Measurements from ENCODE around the gene NFYC.

NFYC gene

DNA sequence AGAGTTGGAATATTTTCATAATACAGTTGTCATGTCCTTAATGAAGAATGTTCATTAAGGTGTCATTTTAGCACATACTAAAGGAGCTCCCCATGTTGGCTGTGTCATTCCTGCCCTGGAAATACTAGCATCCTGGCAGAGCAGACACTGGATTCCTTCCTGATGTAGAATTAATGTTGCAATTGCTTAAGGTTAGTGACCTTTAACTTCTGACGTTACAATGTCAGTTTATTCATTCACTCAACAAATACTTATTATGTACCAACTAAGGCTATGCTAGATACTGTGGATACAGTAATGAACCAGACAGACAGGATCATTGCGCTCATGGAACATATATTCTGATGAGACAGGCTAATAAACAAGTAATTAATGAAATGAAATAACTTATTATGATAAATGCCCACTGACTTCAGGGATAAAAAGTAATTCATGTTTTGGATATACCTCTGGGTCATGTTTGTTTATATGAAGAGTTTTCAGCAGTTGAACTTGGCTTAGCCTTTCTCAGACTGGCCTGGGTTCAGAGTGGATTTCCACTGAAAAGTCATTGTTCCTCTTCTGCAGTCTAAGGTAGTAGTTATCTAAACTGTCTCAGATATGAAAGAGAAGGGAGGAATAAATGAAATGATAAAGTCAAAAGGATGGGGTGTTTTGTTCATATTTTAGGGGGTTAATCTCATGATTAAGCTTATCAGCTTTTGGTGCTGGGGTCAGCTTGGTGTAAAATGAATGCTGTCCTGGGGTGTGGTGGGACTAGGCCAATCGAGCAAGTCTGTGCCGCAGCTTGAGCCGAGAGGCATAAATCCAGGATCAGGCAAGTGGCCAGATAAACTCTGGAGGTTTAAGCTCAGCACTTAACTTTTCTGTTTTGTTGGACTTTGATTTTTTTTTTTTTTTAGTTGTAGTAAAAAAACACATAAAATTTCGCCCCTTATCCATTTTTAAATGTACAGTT, 48.8 kb downstream of the NFYC start:
- DNase-seq: no peak

DNA sequence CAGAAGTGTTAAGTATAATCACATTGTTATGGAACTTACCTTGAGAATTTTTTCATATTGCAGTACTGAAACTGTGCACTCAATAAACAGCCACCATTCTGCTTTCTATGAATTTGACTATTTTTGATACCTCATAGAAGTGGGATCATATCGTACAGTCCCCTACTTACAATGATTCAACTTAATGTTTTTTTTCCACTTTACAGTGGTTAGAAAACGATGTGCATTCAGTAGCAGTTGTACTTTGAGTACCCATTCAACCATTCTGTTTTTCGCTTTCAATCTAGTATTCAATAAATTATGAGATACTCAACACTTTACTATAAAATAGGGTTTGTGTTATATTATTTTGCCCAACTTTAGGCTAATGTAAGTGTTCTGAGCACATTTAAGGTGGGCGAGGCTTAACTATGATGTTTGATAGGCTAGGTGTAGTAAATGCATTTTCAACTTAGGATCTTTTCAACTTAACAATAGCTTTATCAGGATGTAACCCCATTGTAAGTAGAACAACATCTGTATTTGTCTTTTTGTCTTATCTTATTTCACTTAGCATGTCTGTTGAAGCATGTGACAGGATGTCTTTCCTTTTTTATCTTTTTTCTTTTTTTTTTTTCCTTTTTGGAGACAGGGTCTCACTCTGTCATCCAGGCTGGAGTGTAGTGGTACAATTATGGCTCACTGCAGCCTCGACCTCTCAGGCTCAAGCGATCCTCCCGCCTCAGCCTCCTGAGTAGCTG, 49.7 kb downstream of the NFYC start:
- DNase-seq: no peak

DNA sequence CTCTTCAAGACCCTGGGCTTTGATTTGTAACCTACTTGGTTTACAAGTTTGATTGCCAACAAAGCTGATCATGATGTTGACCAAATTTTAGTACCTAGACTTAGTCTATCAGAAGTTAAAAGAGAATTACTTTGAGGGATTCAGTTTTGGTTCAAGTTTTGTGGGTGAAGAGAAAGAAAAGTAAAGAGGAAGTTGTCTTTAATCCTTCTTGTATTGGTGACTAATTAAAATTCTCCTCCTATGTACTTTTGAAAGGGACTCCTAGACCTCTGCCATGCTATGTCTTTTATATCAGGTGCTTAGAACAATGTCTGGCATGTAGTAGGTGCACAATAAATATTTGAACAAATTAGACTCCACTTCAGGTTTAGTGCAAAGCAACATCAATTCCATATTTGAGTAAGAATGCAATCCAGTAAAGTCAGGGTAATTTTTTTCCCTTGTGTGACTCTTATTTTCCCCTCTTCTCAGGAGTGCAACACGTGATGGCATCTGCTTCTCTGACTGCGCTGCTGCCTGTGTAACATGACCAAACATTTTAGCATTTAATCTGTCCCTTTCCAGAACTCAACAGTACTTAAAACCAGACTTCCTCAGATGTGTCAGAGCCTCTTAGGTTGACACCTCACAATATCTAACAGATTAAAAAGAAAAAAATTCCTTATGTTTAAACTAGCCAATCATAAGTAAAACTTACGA, 51.0 kb downstream of the NFYC start:
- no peak for DNase-seq

DNA sequence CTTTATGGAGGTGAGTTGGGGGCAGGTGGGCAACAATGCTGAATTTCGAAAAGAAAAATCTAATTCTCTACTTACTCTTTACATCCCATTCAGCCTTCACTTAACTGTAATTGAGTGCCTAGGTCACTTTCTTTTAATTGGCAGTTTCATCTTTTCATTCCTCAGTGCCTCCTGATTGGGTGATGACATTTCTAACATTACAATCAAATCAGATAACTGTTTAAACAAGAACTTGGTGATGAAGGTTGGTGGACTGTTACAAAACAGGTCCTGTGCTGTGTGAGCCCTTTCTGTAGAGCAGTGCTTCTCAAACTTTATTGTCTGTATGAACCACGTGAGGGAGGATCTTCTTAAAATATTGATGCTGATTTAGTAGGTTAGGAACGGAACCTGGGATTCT, 51.9 kb downstream of the NFYC start:
- DNase-seq: no peak

DNA sequence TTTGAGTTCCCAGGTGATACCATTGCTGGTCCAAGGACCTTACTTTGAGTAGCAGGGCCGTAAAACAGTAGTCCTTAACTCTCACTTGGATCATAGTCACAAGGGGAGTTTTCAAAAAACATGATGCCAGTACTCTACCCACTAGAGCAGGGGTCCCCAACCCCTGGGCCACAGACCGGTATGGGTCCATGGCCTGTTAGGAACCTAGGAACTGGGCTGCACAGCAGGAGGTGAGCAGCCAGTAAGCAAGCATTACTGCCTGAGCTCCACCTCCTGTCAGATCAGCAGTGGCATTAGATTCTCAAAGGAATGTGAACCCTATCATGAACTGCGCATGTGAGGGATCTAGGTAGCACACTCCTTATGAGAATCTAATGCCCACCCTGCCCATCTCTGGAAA, 52.4 kb downstream of the NFYC start:
- no peak for DNase-seq

DNA sequence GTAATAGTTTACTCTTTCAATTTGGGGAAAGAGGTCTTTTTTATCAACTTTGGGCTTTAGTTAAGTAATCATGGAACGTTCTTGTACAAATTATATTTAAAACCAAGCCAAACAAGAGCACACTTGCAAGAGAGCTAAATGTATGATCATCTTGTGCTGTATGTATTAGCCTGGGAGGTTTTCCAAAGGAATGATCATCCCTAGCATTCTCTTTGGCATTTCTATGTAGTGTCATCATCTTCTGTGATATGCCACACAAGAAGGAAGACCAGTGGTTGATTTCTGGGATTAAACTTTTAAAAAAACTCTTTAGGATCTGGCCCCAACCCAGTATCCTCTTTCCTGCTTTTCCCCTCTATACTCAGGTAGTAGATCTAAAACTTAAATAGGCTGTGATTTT, 53.7 kb downstream of the NFYC start:
- no peak for DNase-seq

DNA sequence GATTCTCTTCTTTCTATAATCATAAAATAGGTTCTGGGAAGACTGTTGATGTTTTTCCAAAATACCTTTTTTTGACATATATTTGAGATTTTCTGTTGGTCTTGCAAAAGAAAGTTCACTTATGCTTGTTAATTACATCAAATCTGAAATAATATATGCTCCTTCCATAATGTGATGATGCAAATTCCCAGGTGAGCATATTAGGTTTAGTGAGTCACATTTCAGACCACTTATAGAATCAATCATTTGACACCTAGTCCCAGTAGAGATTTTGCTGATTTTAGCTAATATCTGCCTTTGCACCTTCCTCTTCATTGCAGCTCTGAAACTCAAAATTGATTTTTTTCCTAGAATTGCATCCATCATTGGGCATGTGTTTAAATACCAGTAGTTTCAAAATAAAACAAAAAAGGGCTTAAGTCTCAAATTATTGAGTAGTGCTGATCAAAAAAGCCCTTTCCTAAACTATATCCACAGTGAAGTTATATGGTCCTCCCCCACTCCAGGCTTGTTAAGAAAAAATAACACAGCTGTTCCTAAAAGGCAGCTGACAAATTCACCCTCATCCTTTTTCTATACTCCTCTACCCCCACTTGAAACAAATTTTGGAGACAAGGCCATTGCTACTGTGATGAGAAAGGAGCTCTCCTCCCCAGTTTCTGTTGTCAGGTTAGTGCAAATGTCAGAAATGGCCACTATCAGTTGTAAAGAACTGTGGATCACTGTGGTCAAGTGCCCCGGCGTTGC, 55.0 kb downstream of the NFYC start:
- no peak for DNase-seq

DNA sequence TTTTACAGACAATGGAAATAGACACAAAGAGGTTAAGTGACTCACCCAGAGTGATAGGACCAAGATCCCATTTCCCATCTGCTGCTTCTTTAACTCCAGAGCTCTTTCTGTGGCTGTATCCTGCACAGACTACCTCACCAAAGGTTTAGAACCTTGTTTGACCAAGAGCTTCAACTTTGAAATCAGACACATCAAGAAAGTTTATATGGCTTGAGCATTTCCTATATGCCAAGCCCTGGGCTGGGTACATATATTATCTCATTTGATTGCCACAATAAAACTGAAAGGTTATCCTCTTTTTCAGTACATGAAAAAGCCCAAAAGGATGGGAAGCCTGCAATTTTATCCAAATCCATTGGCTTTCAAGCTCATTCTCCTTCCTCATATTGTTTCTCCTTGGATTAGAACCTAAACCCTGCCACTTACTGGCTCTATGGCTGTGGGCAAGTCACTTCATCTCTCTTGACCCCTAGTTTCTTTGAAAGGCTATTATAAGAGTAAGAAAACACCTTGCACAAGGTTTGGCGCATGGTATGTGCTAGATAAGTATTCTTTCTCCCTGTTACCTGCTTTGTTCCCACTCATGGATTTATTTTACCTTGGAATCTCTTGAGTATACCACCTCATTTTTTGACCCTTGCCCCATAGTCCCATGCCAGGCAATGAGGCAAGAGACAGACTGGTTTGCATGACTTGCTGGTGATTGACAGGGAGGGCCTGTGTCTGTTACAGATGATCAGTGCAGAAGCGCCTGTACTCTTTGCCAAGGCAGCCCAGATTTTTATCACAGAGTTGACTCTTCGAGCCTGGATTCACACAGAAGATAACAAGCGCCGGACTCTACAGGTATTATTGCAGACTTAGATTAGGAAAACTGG, 57.6 kb downstream of the NFYC start:
- no peak for DNase-seq

DNA sequence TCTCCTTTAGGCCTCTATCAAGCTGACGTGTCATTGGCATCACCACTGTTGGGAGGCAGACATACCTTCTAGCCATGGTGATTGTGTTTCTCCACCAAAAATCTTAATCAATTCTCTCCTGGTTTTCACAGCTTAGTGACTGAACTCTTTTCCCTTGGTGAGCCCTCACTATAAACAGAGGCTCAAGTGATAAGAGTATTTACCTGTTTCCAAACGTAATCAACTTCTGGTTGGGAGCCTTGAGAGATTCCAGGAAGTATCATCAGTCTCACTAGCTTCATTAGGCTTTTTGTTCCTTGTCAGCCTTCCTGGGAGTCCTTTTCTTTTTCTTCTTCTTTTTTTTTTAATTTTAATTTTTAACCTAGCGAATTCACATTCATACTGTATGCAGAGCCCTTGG, 58.3 kb downstream of the NFYC start:
- no peak for DNase-seq

DNA sequence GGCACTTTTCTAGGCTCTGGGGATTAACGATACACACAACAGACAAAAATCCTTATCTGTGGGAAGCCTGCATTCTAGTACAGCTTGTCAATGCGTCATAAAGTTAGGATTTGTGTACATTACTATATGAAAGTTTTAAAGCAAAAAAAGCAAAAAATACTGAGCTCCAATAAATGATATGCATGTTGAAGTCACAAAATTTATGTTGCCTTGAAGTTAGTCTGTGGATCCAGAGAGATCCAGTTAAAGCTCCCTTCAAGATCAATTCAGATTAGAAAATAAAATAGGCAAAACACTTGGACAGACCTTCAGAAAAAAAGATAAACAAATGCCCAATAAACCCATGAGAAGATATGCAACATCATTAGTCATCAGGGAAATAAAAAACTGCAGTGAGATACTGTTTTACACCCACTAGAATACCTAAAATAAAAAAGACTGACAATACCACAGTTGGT, 59.0 kb downstream of the NFYC start:
- DNase-seq: no peak

DNA sequence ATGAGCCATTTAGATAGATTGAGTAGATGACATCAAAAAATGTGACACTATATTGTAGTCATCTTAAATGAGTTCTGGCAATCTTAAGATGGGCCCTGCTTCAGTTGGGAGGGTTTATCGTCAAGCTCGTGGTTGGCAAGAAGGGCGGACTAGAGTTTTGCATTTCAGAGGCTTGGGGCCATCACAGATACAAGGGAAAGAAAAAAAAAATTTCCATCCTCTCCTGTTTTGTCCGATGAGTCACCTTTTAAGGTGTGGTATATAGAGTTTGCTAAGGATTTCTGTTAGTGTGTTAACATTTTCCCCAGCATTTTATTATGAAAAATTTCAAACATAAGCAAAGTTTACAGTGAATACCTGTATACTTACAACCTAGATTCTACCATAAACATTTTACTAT, 60.3 kb downstream of the NFYC start:
- no peak for DNase-seq

DNA sequence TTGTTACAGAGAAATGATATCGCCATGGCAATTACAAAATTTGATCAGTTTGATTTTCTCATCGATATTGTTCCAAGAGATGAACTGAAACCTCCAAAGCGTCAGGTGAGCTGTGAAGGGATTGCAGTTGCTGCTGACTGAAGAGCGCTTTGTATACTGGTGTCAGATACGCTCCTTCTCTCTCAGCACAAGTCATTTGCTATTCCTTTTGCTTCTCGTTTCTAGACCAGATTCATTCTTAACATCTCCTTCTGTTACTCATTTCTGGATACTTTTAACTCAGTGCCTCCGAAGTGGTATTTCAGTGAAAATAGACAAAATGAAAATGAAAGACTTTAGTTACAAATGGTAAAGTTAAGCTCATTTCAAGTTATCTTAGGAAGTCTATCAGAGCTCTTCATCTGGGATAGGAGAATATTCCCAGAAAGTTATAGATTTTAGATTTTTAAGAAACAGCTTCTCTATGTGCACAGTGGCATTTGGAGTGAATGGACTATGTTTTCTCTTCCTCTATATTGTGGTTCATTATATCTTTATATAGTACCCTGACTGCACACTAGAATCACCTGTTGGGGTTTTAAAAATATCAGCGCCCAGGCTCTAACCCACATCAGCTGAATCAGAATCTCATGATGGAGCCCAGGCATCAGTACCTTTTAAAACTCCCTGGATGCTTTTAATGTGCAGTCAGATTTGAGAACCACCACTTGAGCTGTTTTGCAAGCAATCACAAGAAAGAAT, 61.8 kb downstream of the NFYC start:
- DNase-seq: no peak

DNA sequence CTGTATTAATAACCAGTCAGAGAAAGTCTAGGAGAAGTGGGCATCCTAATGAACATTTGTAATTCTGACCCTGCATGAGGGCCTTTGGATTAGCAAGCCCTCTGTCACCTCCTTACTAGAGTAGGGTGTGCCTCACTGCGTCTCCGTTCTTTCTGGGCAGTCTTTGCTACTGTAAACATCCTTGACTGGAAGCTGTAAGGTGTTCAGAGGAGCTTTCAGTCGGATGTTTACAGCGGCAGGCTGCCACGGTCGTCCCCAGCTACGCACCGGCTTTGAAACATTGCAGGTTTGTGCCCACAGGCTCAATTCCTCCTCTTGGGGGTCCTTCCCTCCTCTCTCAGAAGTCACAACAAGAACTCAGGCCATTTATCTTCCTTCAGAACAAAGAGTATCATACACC, 62.7 kb downstream of the NFYC start:
- DNase-seq: no peak

DNA sequence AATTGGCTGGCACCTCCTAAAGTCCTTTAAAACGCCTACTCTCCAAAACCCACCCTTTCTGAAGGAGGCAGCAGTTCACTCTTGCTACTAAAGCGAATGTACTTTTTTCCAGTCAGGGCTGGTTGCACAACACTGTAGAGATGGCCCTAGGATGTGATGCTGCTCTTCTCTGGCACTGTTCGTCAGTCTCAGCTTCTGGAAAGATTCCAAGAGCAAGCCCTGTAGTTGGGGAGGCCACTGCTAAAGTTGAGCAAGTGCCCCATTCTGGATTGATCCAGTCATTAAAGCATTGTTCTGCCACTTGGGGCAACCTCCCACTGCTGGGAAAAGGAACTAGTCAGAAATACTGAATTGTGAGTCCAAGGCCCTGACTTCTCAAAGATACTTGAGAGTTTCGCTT, 63.6 kb downstream of the NFYC start:
- no peak for DNase-seq

DNA sequence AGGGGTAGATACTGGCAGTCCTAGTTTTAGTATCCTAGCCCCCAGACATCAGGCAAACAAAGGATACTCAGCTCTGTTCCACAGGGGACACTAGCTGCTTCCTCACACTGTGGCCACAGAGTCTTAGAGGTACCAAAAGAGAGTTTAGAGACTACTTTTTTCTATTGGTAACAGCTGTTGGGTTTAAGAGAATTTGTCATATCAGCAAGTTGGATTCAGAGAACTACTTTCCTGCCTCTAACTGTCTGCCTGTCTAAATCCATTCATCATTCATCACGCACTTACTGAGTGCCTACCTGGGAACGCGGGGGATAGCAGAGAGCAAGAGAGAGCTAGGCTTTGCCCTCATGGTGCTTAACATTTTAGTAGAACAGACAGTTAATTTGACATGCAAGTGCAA, 65.0 kb downstream of the NFYC start:
- no peak for DNase-seq

DNA sequence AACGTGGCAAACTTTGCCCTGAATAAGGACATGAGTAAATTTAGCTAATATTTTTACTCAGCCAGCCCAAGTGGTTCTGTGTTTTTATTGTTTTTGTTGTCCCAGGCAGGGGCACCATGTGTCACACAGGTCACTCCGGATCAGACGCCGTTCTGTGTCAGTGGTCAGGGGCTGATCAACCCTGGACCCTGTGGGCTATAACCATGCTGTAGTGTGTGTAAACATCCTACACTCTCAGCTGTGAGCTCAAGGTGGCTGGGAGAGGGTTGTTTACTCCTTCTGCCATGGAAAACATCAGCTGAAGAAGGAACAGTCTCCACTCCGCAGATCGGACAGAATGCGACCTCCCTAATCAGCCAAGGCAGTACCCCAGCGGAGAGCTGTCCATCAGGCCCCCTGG, 65.6 kb downstream of the NFYC start:
- no peak for DNase-seq

DNA sequence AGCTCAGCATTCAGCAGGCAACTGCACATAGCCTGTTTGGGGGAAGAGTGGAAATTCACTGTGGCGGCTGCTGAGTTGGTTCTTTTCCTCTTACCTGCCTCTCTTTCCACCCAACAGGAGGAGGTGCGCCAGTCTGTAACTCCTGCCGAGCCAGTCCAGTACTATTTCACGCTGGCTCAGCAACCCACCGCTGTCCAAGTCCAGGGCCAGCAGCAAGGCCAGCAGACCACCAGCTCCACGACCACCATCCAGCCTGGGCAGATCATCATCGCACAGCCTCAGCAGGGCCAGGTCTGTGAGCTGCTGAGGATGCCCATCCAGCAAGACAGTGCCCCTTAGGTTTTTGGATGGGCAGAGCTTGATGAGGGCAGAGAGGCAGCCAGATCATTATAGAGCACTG, 66.5 kb downstream of the NFYC start:
- no peak for DNase-seq

DNA sequence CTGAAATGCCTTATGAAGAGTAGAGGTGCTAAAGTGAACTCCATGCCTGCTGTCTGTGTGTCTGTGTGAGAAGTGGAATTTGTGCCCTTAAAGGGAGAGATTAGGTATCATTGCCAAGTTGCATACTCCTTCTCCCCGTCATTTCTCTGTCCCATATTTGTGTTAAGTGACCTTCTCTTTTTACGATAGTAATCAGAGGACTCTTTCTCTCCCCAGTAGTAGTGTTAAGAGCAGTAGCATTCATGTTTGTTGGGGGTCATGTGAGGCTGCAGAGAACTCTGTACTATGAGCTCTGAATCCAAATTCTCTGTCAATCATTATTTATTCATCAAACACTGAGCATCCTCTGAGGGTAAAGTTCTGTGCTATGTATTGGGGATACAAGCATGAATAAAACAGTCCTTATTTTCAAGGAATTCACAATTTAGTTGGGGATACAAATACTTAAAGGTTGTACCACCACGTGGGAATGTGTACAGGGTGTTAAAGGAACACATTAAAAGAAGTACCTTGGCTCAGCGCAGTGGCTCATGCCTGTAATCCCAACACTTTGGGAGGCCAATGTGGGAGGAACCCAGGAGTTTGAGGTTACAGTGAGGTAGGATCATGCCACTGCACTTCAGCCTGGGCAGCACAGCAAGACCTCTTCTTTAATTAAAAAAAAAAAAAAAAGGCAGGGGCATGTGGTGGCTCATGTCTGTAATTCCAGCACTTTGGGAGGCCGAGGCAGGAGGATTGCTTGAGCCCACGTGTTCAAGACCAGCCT, 67.3 kb downstream of the NFYC start:
- DNase-seq: no peak

DNA sequence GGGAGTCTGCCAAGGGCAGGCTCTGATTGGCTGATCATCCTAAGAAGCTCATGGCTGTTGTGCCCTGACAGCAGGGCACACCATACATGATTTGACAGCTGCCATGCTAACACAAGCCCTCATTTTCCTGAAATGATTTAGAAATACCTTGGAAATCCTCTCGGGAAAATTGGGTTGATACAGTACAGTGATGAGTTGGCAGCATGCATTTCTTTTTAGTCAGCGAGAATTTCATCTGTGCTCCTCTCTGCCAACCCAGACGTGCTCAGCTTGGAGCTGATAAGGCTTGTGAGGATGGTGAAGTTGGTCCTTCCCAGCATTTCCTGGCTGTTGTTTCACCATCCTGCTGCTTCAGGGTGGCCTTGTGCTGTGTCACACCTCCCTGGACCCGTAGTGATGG, 69.5 kb downstream of the NFYC start:
- no peak for DNase-seq
